Gastroesophageal sphincter (tissue), 4 donors: Measurements from ENCODE around the gene CXADR. TPM values are rescaled to one million over a fixed set of nuclear protein-coding genes. Genes with fewer than 3 reads are reported as not detected.
"Not testable (repeated sequence)": the region's sequence is repeated elsewhere in the genome, so short reads cannot be mapped to it uniquely, and the experiment has no call there.

ENCODE experiments used
- ATAC-seq: fragments of 150-250 bp; one replicate; pipeline ENCODE4 v1.9.1; 2016; ENCODE audit warnings: mild to moderate bottlenecking, moderate library complexity
- H3K27ac ChIP-seq, 4 donors: fragments of 200-600 bp; sonication (generic) in 3 of 4; 1 replicate in 3 of 4; 2 replicates in 1 of 4; pipeline ENCODE4 v1.5.1; 2016 to 2019
- H3K27me3 ChIP-seq: fragments of 200-600 bp; sonication (generic); one replicate; pipeline ENCODE4 v1.5.1; 2019
- H3K36me3 ChIP-seq, 2 donors: fragments of 200-600 bp; sonication (generic); one replicate each; pipeline ENCODE4 v1.5.1; 2019; ENCODE audit warnings: control low read depth in 1 of 2
- H3K4me1 ChIP-seq, 3 donors: fragments of 200-600 bp; sonication (generic); 1 replicate in 2 of 3; 2 replicates in 1 of 3; pipeline ENCODE4 v1.5.1; 2016 to 2019; ENCODE audit warnings: control low read depth in 2 of 3
- H3K4me3 ChIP-seq, 2 donors: fragments of 200-600 bp; sonication (generic); one replicate each; pipeline ENCODE4 v1.5.1; 2019; ENCODE audit warnings: mild to moderate bottlenecking in 1 of 2, moderate library complexity in 1 of 2
- H3K9me3 ChIP-seq, 3 donors: fragments of 200-600 bp; sonication (generic); one replicate each; pipeline ENCODE4 v1.5.1; 2017 to 2019; ENCODE audit warnings: control low read depth in 2 of 3
- CTCF ChIP-seq, 4 experiments: fragments of 200-600 bp in 2 of 4; fragments of 450-650 bp in 2 of 4; sonication (generic) in 1 of 4; IDR thresholded peaks; one replicate each; pipeline ENCODE4 v1.5.1; 2017 to 2019; ENCODE audit warnings: antibody characterized with exemption in 4 of 4, mild to moderate bottlenecking in 2 of 4, moderate library complexity in 2 of 4
- EP300 ChIP-seq: sonication (generic); formaldehyde crosslinking; IDR thresholded peaks from one replicate; pipeline ENCODE4 v1.6.1; 2017; ENCODE audit warnings: antibody characterized with exemption, mild to moderate bottlenecking
- POLR2A ChIP-seq, 2 donors: fragments of 450-650 bp; IDR thresholded peaks; one replicate each; pipeline ENCODE4 v1.6.1; 2017; ENCODE audit warnings: antibody characterized with exemption in 2 of 2, mild to moderate bottlenecking in 2 of 2, moderate library complexity in 1 of 2
- POLR2AphosphoS5 ChIP-seq: sonication (generic); formaldehyde crosslinking; IDR thresholded peaks from one replicate; pipeline ENCODE4 v1.6.1; 2017; ENCODE audit warnings: antibody characterized with exemption
- WGBS, 2 donors: methylation state at CpG; one replicate each; pipeline ENCODE4 v1.1.5; 2018; ENCODE audit warnings: low coverage in 1 of 2; 5-methylcytosine and 5-hydroxymethylcytosine counted together
- total RNA-seq, 4 donors: library from RNA; depleted of rRNA; stranded (reverse); fragments of >200 nt; gene quantifications; one replicate each; pipeline ENCODE4 v1.1.0, GENCODE V29; 2016

The CXADR gene
- total RNA-seq, 4 donors from 2014 or later: 0.54 to 10.6 (median 4.4) TPM

GRCh38 chr21:17479606-17480005 is 33.2 kb upstream of the CXADR start:
- H3K27ac ChIP-seq: no peak overlapping the region
- 95 to 100% methylated on average over 1 to 2 of the region's 2 CpGs for WGBS, 2 donors
- no peaks in the 10 kb centered on the region for H3K4me1 ChIP-seq
- no peak overlapping the region for H3K4me3 ChIP-seq
- no peaks in the 10 kb centered on the region for H3K36me3 ChIP-seq
- no peak for TF ChIP-seq CTCF (IDR thresholded peaks at IDR 0.05)
- no peaks in the 10 kb centered on the region for H3K27me3 ChIP-seq
- ATAC-seq: no peak
- H3K9me3 ChIP-seq: no peaks in the 10 kb centered on the region

GRCh38 chr21:17482928-17483327 is 29.9 kb upstream of the CXADR start:
- no peak for TF ChIP-seq POLR2A (IDR thresholded peaks at IDR 0.05)
- no peak for TF ChIP-seq POLR2AphosphoS5
- no peak for TF ChIP-seq CTCF (IDR thresholded peaks at IDR 0.05)
- no peak for TF ChIP-seq EP300
- Histone ChIP-seq H3K36me3 (no peaks in the 10 kb centered on the region), H3K9me3 (no peaks in the 10 kb centered on the region), H3K27me3 (no peaks in the 10 kb centered on the region), H3K27ac (no peak overlapping the region), H3K4me1 (no peaks in the 10 kb centered on the region), H3K4me3 (no peak overlapping the region)
- WGBS, 2 donors: 65% methylated on average over 1 of the region's 1 CpG; no CpG with 5 or more reads in 1 of the 2 donors
- ATAC-seq: no peak

GRCh38 chr21:17488620-17489019 is 24.2 kb upstream of the CXADR start:
- Histone ChIP-seq H3K4me3 (no peak overlapping the region), H3K4me1 (no peaks in the 10 kb centered on the region), H3K36me3 (no peaks in the 10 kb centered on the region), H3K27me3 (no peaks in the 10 kb centered on the region), H3K27ac (no peak overlapping the region), H3K9me3 (no peaks in the 10 kb centered on the region)
- ATAC-seq: no peak
- TF ChIP-seq EP300 (no peak), POLR2AphosphoS5 (no peak), POLR2A (IDR thresholded peaks at IDR 0.05) (no peak), CTCF (IDR thresholded peaks at IDR 0.05) (no peak)

- not testable (repeated sequence) for ATAC-seq, H3K9me3 ChIP-seq, H3K4me1 ChIP-seq, H3K27ac ChIP-seq, H3K27me3 ChIP-seq, H3K36me3 ChIP-seq, H3K4me3 ChIP-seq
- 44 to 46% methylated on average over 3 of the region's 3 CpGs for WGBS, 2 donors
Measured at GRCh38 chr21:17489565-17489964, 23.3 kb upstream of the CXADR start.

GRCh38 chr21:17491716-17492414 is 21.0 kb upstream of the CXADR start:
- H3K27ac ChIP-seq: no peak overlapping the region
- H3K4me1 ChIP-seq: no peaks in the 10 kb centered on the region
- no peaks in the 10 kb centered on the region for H3K36me3 ChIP-seq
- no peaks in the 10 kb centered on the region for H3K27me3 ChIP-seq
- TF ChIP-seq CTCF (IDR thresholded peaks at IDR 0.05) (no peak), POLR2A (IDR thresholded peaks at IDR 0.05) (no peak), POLR2AphosphoS5 (no peak), EP300 (no peak)
- no peak for ATAC-seq
- no peak overlapping the region for H3K4me3 ChIP-seq
- WGBS, 2 donors: 37 to 64% methylated on average over 7 of the region's 7 CpGs
- H3K9me3 ChIP-seq: no peaks in the 10 kb centered on the region
